Tibial nerve (tissue), 4 donors: ENCODE data around the gene TRIML2.

Experiments used
- EP300 ChIP-seq, 2 donors: sonication (generic); formaldehyde crosslinking; IDR thresholded peaks; one replicate each; pipeline ENCODE4 v1.6.1; 2017; ENCODE audit warnings: antibody characterized with exemption in 2 of 2, mild to moderate bottlenecking in 1 of 2
- POLR2A ChIP-seq, 2 donors: fragments of 450-650 bp; IDR thresholded peaks; one replicate each; pipeline ENCODE4 v1.6.1; 2017; ENCODE audit warnings: antibody characterized with exemption in 2 of 2, mild to moderate bottlenecking in 2 of 2, moderate library complexity in 2 of 2
- TF ChIP-seq, protein P1 (sequence below), 5 experiments: fragments of 200-600 bp in 3 of 5; fragments of 450-650 bp in 2 of 5; sonication (generic) in 3 of 5; IDR thresholded peaks; one replicate each; pipeline ENCODE4 v1.5.1; 2016 to 2019; ENCODE audit warnings: antibody characterized with exemption in 5 of 5, mild to moderate bottlenecking in 3 of 5, moderate library complexity in 2 of 5

DNA sequence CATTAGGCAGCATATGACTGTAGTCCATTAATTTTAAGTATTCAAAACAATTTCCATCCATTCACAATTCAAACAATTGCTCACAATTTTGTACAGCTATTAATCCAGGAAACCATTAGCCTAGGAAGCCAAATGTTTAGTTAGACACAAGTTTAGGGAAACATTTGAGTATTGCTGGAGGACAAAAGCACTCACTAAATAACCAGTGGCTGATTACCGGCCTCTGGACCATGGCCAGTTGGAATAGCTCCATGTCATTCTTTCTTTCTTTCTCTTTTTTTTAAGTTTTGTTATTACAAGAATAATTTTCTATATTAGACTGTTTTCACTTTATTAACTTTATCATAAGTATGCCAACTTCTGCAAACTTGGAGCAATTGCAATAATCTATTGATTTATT, 31.3 kb downstream of the TRIML2 start:
- TF ChIP-seq, protein P1, sequence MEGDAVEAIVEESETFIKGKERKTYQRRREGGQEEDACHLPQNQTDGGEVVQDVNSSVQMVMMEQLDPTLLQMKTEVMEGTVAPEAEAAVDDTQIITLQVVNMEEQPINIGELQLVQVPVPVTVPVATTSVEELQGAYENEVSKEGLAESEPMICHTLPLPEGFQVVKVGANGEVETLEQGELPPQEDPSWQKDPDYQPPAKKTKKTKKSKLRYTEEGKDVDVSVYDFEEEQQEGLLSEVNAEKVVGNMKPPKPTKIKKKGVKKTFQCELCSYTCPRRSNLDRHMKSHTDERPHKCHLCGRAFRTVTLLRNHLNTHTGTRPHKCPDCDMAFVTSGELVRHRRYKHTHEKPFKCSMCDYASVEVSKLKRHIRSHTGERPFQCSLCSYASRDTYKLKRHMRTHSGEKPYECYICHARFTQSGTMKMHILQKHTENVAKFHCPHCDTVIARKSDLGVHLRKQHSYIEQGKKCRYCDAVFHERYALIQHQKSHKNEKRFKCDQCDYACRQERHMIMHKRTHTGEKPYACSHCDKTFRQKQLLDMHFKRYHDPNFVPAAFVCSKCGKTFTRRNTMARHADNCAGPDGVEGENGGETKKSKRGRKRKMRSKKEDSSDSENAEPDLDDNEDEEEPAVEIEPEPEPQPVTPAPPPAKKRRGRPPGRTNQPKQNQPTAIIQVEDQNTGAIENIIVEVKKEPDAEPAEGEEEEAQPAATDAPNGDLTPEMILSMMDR (IDR thresholded peaks at IDR 0.05) = no peak
- no peak for TF ChIP-seq EP300 (IDR thresholded peaks at IDR 0.05)
- TF ChIP-seq POLR2A (IDR thresholded peaks at IDR 0.05) = no peak
